ENCODE results near the gene LARGE1.

GRCh38 chr22:33380789-33381530, 539.3 kb downstream of the LARGE1 start:
- TF ChIP-seq SP1 (IDR thresholded peaks at IDR 0.05; ENCODE audit: low read depth, low read length) (no peak), CTCF (IDR thresholded peaks at IDR 0.05; ENCODE audit: control extremely low read depth in 1 of 3, insufficient read depth in 1 of 3, low read depth in 1 of 3, low read length in 3 of 3) (no peak), NRF1 (IDR thresholded peaks at IDR 0.05; ENCODE audit: low read depth, low read length) (no peak), TEAD4 (IDR thresholded peaks at IDR 0.05; ENCODE audit: low read depth, low read length) (no peak), POLR2AphosphoS5 (IDR thresholded peaks at IDR 0.05; ENCODE audit: low read depth, low read length) (no peak), ATF3 (IDR thresholded peaks at IDR 0.05; ENCODE audit: insufficient read depth, low read depth, low read length) (no peak), TAF1 (IDR thresholded peaks at IDR 0.05; ENCODE audit: low read depth, low read length) (no peak), POLR2A (IDR thresholded peaks at IDR 0.05; ENCODE audit: control extremely low read depth in 1 of 2, low read depth in 2 of 2, low read length in 2 of 2) (no peak), SIRT6 (IDR thresholded peaks at IDR 0.05; ENCODE audit: low read length) (no peak), GTF2F1 (IDR thresholded peaks at IDR 0.05; ENCODE audit: borderline replicate concordance, low read depth, low read length) (no peak), RAD21 (IDR thresholded peaks at IDR 0.05 in 1 of 2, conservative IDR thresholded peaks at IDR 0.05 in 1 of 2; ENCODE audit: low read depth in 2 of 2, low read length in 2 of 2) (no peak)
